Loucy (cell line): ENCODE measurements around the gene FNDC1.

ENCODE experiments used
- H2AFZ ChIP-seq: fragments of 200-600 bp; sonication (generic); 2 replicates; pipeline ENCODE4 v1.6.0; 2016; ENCODE audit warnings: antibody characterized with exemption, mild to moderate bottlenecking, low read length, moderate library complexity
- H3F3A ChIP-seq: fragments of 200-600 bp; 2 replicates; pipeline ENCODE4 v1.6.0; 2016; ENCODE audit warnings: antibody characterized with exemption, low read depth, mild to moderate bottlenecking
- H3K27me3 ChIP-seq: fragments of 200-600 bp; sonication (generic); 2 replicates; pipeline ENCODE4 v1.6.1; 2014; ENCODE audit warnings: low read length, mild to moderate bottlenecking; ENCODE audit not compliant: insufficient read depth, poor library complexity, severe bottlenecking
- H3K36me3 ChIP-seq: fragments of 200-600 bp; sonication (generic); 2 replicates; pipeline ENCODE4 v1.6.1; 2016; ENCODE audit warnings: low read length; ENCODE audit not compliant: insufficient read depth
- H3K4me1 ChIP-seq: fragments of 200-600 bp; sonication (generic); 2 replicates; pipeline ENCODE4 v1.5.1; 2014; ENCODE audit warnings: low read length, mild to moderate bottlenecking; ENCODE audit not compliant: insufficient read depth, poor library complexity, severe bottlenecking
- H3K4me2 ChIP-seq: fragments of 200-600 bp; sonication (generic); 2 replicates; pipeline ENCODE4 v1.6.0; 2014; ENCODE audit warnings: antibody characterized with exemption, low read length, low read depth, mild to moderate bottlenecking; ENCODE audit not compliant: poor library complexity, severe bottlenecking
- H3K4me3 ChIP-seq: fragments of 200-600 bp; sonication (generic); 2 replicates; pipeline ENCODE4 v1.5.1; 2014; ENCODE audit warnings: low read length, mild to moderate bottlenecking, mixed read lengths; ENCODE audit not compliant: poor library complexity, severe bottlenecking
- H3K79me2 ChIP-seq: fragments of 200-600 bp; sonication (generic); 2 replicates; pipeline ENCODE4 v1.6.1; 2014; ENCODE audit warnings: low read length; ENCODE audit not compliant: insufficient read depth
- H3K9ac ChIP-seq: fragments of 200-600 bp; sonication (generic); 2 replicates; pipeline ENCODE4 v1.6.0; 2014; ENCODE audit warnings: mild to moderate bottlenecking, low read depth, low read length, moderate library complexity; ENCODE audit not compliant: poor library complexity, severe bottlenecking
- H3K9me2 ChIP-seq: fragments of 200-600 bp; sonication (generic); replicated peaks from 2 replicates; pipeline ENCODE4 v1.6.1; 2016; ENCODE audit warnings: low read depth, low read length, mixed read lengths
- H3K9me3 ChIP-seq: fragments of 200-600 bp; sonication (generic); 2 replicates; pipeline ENCODE4 v1.6.1; 2014; ENCODE audit warnings: mild to moderate bottlenecking, antibody characterized with exemption, low read length, low read depth; ENCODE audit not compliant: insufficient read depth
- H4K20me1 ChIP-seq: fragments of 200-600 bp; sonication (generic); 2 replicates; pipeline ENCODE4 v1.6.0; 2014; ENCODE audit warnings: antibody characterized with exemption, low read length, mild to moderate bottlenecking; ENCODE audit not compliant: insufficient read depth, poor library complexity, severe bottlenecking
- EZH2phosphoT487 ChIP-seq: fragments of 200-600 bp; IDR thresholded peaks from 2 replicates; pipeline ENCODE4 v1.6.1; 2018; ENCODE audit warnings: antibody characterized with exemption, mild to moderate bottlenecking, moderate library complexity, borderline replicate concordance
- TF ChIP-seq, protein P1 (sequence below): fragments of 200-600 bp; sonication (generic); conservative IDR thresholded peaks from 2 replicates; pipeline ENCODE4 v1.5.1; 2014; ENCODE audit warnings: mild to moderate bottlenecking, antibody characterized with exemption, low read length

The FNDC1 gene

DNA sequence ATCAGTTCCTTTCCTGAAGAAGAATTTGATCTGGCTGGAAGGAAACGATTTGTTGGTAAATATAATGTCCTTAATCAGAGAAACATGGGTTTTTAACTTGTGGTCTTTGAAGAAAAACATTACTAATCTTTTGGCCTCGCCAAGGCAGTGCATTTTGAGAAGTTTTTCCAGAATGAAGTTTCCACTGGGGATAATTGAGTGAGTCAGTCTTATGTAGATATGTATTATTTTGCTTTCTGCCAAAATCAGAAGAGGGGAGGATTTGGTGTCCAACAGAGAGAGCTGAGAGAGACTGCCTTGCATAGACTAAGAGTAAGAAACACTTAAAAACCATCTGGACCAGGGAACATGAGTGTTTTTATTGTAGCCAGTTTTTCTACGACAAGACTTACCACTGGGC lies 79.9 kb downstream of the FNDC1 start:
- Histone ChIP-seq H3K36me3 (no peaks in the 10 kb centered on the region), H3K9me2 (no peaks in the 10 kb centered on the region), H3K9ac (no peak overlapping the region), H3K4me2 (no peak overlapping the region), H3K4me3 (no peak overlapping the region), H3K79me2 (no peaks in the 10 kb centered on the region), H3K27me3 (no peaks in the 10 kb centered on the region), H4K20me1 (no peaks in the 10 kb centered on the region), H3F3A (no peaks in the 10 kb centered on the region), H2AFZ (no peak overlapping the region), H3K9me3 (no peaks in the 10 kb centered on the region), H3K4me1 (no peaks in the 10 kb centered on the region)
- TF ChIP-seq, protein P1, sequence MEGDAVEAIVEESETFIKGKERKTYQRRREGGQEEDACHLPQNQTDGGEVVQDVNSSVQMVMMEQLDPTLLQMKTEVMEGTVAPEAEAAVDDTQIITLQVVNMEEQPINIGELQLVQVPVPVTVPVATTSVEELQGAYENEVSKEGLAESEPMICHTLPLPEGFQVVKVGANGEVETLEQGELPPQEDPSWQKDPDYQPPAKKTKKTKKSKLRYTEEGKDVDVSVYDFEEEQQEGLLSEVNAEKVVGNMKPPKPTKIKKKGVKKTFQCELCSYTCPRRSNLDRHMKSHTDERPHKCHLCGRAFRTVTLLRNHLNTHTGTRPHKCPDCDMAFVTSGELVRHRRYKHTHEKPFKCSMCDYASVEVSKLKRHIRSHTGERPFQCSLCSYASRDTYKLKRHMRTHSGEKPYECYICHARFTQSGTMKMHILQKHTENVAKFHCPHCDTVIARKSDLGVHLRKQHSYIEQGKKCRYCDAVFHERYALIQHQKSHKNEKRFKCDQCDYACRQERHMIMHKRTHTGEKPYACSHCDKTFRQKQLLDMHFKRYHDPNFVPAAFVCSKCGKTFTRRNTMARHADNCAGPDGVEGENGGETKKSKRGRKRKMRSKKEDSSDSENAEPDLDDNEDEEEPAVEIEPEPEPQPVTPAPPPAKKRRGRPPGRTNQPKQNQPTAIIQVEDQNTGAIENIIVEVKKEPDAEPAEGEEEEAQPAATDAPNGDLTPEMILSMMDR, result no peak
- no peak for TF ChIP-seq EZH2phosphoT487

DNA sequence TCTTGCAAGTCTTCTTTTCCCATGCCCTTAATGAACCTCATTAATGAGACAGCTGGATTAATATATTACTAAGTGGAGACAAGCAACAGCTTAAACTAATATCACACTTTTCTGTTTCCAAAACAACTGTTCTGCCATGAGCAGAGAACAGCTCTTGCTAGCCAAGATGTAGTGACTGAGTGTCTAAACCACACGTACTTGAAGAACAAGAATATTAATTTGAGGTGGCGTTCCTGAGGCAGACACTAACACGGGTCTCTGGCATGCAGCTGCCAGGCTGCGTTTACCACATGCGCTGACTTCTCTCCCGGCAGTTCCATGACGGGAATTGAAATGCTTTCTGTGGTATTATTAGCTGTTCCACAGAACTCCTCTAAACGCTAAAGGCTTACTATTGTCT lies 80.6 kb downstream of the FNDC1 start:
- Histone ChIP-seq H3K9me3 (no peaks in the 10 kb centered on the region), H2AFZ (no peak overlapping the region), H3K4me3 (no peak overlapping the region), H4K20me1 (no peaks in the 10 kb centered on the region), H3K4me1 (no peaks in the 10 kb centered on the region), H3K4me2 (no peak overlapping the region), H3K9me2 (no peaks in the 10 kb centered on the region), H3K9ac (no peak overlapping the region), H3K36me3 (no peaks in the 10 kb centered on the region), H3F3A (no peaks in the 10 kb centered on the region), H3K27me3 (no peaks in the 10 kb centered on the region), H3K79me2 (no peaks in the 10 kb centered on the region)
- TF ChIP-seq EZH2phosphoT487, result no peak
- TF ChIP-seq, protein P1, result no peak

DNA sequence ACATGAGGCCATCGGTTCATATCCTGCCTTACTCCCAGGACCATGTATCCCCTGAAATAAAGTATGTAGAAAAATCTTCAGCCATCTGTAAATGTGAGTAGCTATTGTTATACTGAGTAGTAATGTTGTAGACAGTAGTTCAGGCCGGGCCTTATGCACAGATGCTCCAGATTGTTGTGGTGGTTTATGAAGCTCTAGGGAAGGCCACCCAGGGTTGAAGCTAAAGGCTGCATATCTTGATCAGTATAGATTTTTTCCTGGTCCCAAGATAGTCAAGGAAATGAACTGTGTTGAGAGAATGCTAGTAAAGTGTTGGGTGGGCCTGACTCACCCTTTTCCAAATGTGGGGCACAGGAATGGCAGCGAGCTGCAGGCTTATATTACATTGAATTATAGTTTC lies 81.4 kb downstream of the FNDC1 start:
- Histone ChIP-seq H3F3A (no peaks in the 10 kb centered on the region), H4K20me1 (no peaks in the 10 kb centered on the region), H3K4me3 (no peak overlapping the region), H3K27me3 (no peaks in the 10 kb centered on the region), H3K4me1 (no peaks in the 10 kb centered on the region), H3K36me3 (no peaks in the 10 kb centered on the region), H3K9me3 (no peaks in the 10 kb centered on the region), H2AFZ (no peak overlapping the region), H3K9ac (no peak overlapping the region), H3K9me2 (no peaks in the 10 kb centered on the region), H3K79me2 (no peaks in the 10 kb centered on the region), H3K4me2 (no peak overlapping the region)
- TF ChIP-seq, protein P1, result no peak
- no peak for TF ChIP-seq EZH2phosphoT487
